Measurements from ENCODE around the gene KAT2B. TPM values are rescaled to one million over a fixed set of nuclear protein-coding genes. Genes with fewer than 3 reads are reported as not detected.

KAT2B gene
- total RNA-seq, 2 donors from 2014 or later, result 2.2 to 4.1 TPM

DNA sequence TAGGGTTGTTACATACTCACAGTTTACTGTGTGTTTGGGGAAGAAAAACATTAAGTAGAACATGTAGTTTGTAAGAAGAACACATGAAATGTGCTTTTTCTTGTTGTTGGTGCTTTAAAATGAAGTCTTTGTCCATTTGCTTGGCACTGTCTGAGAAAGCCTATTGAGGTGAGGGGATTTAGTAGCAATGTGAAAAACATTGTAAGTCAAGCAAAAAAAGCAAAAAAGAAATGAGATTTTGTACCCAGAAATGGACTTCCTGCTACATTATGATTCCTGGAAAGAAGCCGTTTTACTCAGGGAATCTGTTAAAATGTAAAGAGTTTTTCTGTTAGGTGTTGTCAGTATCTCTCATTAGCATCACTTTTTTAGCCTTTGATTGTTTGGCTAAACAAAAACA, 59.9 kb downstream of the KAT2B start:
- no peaks in the 10 kb centered on the region for H3K4me1 Mint-ChIP-seq
- H3K36me3 Mint-ChIP-seq (ENCODE audit: low read depth), result no peaks in the 10 kb centered on the region
- WGBS, 2 experiments (ENCODE audit: insufficient coverage in 1 of 2, insufficient read length in 1 of 2), result 100% methylated on average over 1 of the region's 1 CpG
- no peak overlapping the region for H3K27ac ChIP-seq (ENCODE audit: low read depth, low read length)
- no peaks in the 10 kb centered on the region for H3K27me3 ChIP-seq (ENCODE audit: control insufficient read depth, insufficient read depth, low read length, poor library complexity, severe bottlenecking)
- no peaks in the 10 kb centered on the region for H3K27me3 Mint-ChIP-seq (ENCODE audit: insufficient read depth)
- TF ChIP-seq, protein P1, sequence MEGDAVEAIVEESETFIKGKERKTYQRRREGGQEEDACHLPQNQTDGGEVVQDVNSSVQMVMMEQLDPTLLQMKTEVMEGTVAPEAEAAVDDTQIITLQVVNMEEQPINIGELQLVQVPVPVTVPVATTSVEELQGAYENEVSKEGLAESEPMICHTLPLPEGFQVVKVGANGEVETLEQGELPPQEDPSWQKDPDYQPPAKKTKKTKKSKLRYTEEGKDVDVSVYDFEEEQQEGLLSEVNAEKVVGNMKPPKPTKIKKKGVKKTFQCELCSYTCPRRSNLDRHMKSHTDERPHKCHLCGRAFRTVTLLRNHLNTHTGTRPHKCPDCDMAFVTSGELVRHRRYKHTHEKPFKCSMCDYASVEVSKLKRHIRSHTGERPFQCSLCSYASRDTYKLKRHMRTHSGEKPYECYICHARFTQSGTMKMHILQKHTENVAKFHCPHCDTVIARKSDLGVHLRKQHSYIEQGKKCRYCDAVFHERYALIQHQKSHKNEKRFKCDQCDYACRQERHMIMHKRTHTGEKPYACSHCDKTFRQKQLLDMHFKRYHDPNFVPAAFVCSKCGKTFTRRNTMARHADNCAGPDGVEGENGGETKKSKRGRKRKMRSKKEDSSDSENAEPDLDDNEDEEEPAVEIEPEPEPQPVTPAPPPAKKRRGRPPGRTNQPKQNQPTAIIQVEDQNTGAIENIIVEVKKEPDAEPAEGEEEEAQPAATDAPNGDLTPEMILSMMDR (conservative IDR thresholded peaks at IDR 0.05), result no peak
- no peaks in the 10 kb centered on the region for H3K9me3 Mint-ChIP-seq
- no peak overlapping the region for H3K4me3 Mint-ChIP-seq
- H3K4me3 ChIP-seq (ENCODE audit: low read length), result no peak overlapping the region
- H3K4me1 ChIP-seq (ENCODE audit: control insufficient read depth, insufficient read depth, low read length), result no peaks in the 10 kb centered on the region
- no peaks in the 10 kb centered on the region for H3K36me3 ChIP-seq (ENCODE audit: control insufficient read depth, insufficient read depth, low read length)
- H3K9me3 ChIP-seq (ENCODE audit: control insufficient read depth, low read length), result no peaks in the 10 kb centered on the region
- H3K9ac ChIP-seq (ENCODE audit: extremely low read depth, low read length, poor library complexity, severe bottlenecking), result no peak overlapping the region
- no peak overlapping the region for H3K27ac Mint-ChIP-seq
- DNase-seq, result no peak

DNA sequence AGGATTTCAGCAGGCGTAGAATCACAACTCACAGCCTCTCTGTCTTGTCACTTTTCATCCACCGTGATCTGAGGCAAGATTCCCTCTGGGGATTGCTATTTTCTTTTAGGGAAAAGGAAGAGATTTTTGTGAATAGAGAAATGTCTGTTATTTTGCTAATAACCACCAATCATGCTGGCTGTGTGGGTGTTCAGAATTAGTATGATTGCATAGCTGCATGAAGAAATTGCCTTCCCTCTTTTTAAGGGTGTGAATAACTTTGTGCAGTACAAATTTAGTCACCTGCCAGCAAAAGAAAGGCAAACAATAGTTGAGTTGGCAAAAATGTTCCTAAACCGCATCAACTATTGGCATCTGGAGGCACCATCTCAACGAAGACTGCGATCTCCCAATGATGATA, 60.8 kb downstream of the KAT2B start:
- 91 to 96% methylated on average over 3 to 5 of the region's 5 CpGs for WGBS, 2 experiments (ENCODE audit: insufficient coverage in 1 of 2, insufficient read length in 1 of 2)
- Mint-ChIP-seq H3K4me3 (no peak overlapping the region), H3K27ac (no peak overlapping the region), H3K36me3 (ENCODE audit: low read depth) (no peaks in the 10 kb centered on the region), H3K27me3 (ENCODE audit: insufficient read depth) (no peaks in the 10 kb centered on the region), H3K9me3 (no peaks in the 10 kb centered on the region), H3K4me1 (no peaks in the 10 kb centered on the region)
- no peak overlapping the region for H3K9ac ChIP-seq (ENCODE audit: extremely low read depth, low read length, poor library complexity, severe bottlenecking)
- H3K4me1 ChIP-seq (ENCODE audit: control insufficient read depth, insufficient read depth, low read length), result no peaks in the 10 kb centered on the region
- TF ChIP-seq, protein P1 (conservative IDR thresholded peaks at IDR 0.05), result no peak
- H3K36me3 ChIP-seq (ENCODE audit: control insufficient read depth, insufficient read depth, low read length), result no peaks in the 10 kb centered on the region
- no peak for DNase-seq
- H3K4me3 ChIP-seq (ENCODE audit: low read length), result no peak overlapping the region
- H3K27ac ChIP-seq (ENCODE audit: low read depth, low read length), result no peak overlapping the region
- H3K27me3 ChIP-seq (ENCODE audit: control insufficient read depth, insufficient read depth, low read length, poor library complexity, severe bottlenecking), result no peaks in the 10 kb centered on the region
- no peaks in the 10 kb centered on the region for H3K9me3 ChIP-seq (ENCODE audit: control insufficient read depth, low read length)

DNA sequence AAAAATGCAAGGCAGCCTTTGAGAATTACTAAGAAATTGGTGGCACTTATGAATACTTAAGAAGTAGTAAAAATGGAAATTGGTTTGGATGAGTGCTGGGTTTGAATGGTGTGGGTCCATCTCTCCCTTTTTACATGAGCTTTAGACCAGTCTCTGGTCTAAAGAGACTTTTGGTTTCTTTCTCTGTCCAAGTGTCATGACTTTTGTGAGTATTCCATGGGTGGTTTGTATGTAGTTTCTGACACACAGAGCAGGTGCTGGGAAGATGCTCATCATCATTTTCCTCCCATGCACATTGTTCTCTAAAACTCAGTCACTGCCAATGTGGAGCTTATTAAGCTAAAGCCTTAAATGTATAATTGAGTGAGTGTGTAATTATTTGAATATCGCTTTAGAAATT, 63.5 kb downstream of the KAT2B start:
- Mint-ChIP-seq H3K4me3 (no peak overlapping the region), H3K27ac (no peak overlapping the region), H3K27me3 (ENCODE audit: insufficient read depth) (no peaks in the 10 kb centered on the region), H3K4me1 (no peaks in the 10 kb centered on the region), H3K9me3 (no peaks in the 10 kb centered on the region), H3K36me3 (ENCODE audit: low read depth) (no peaks in the 10 kb centered on the region)
- Histone ChIP-seq H3K9me3 (ENCODE audit: control insufficient read depth, low read length) (no peaks in the 10 kb centered on the region), H3K27me3 (ENCODE audit: control insufficient read depth, insufficient read depth, low read length, poor library complexity, severe bottlenecking) (no peaks in the 10 kb centered on the region), H3K27ac (ENCODE audit: low read depth, low read length) (no peak overlapping the region), H3K36me3 (ENCODE audit: control insufficient read depth, insufficient read depth, low read length) (no peaks in the 10 kb centered on the region), H3K9ac (ENCODE audit: extremely low read depth, low read length, poor library complexity, severe bottlenecking) (no peak overlapping the region), H3K4me1 (ENCODE audit: control insufficient read depth, insufficient read depth, low read length) (no peaks in the 10 kb centered on the region), H3K4me3 (ENCODE audit: low read length) (no peak overlapping the region)
- DNase-seq, result no peak
- TF ChIP-seq, protein P1 (conservative IDR thresholded peaks at IDR 0.05), result no peak
- 82 to 86% methylated on average over 1 of the region's 1 CpG for WGBS, 2 experiments (ENCODE audit: insufficient coverage in 1 of 2, insufficient read length in 1 of 2)
